ENCODE data around the gene DNM3.

Gene DNM3

DNA sequence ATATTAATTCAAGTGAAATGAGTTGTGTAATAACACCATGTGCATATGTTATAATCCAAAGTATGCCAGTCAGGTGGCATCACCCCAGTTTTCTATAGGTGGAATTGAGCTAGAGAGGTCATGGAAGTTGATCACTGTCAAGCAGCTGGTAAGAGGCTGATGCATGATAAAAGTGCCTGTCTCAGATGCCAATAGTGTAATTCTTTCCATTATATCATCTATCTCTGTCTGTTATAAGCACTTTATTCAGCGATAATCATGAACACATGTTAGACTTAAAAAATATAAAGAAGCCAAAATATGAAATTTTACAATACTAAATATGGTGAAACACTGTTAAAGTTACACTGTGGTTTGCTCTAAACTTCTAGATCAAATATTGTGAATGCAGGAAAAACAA lies 156.6 kb downstream of the DNM3 start (continued):
- TF ChIP-seq, protein P1, sequence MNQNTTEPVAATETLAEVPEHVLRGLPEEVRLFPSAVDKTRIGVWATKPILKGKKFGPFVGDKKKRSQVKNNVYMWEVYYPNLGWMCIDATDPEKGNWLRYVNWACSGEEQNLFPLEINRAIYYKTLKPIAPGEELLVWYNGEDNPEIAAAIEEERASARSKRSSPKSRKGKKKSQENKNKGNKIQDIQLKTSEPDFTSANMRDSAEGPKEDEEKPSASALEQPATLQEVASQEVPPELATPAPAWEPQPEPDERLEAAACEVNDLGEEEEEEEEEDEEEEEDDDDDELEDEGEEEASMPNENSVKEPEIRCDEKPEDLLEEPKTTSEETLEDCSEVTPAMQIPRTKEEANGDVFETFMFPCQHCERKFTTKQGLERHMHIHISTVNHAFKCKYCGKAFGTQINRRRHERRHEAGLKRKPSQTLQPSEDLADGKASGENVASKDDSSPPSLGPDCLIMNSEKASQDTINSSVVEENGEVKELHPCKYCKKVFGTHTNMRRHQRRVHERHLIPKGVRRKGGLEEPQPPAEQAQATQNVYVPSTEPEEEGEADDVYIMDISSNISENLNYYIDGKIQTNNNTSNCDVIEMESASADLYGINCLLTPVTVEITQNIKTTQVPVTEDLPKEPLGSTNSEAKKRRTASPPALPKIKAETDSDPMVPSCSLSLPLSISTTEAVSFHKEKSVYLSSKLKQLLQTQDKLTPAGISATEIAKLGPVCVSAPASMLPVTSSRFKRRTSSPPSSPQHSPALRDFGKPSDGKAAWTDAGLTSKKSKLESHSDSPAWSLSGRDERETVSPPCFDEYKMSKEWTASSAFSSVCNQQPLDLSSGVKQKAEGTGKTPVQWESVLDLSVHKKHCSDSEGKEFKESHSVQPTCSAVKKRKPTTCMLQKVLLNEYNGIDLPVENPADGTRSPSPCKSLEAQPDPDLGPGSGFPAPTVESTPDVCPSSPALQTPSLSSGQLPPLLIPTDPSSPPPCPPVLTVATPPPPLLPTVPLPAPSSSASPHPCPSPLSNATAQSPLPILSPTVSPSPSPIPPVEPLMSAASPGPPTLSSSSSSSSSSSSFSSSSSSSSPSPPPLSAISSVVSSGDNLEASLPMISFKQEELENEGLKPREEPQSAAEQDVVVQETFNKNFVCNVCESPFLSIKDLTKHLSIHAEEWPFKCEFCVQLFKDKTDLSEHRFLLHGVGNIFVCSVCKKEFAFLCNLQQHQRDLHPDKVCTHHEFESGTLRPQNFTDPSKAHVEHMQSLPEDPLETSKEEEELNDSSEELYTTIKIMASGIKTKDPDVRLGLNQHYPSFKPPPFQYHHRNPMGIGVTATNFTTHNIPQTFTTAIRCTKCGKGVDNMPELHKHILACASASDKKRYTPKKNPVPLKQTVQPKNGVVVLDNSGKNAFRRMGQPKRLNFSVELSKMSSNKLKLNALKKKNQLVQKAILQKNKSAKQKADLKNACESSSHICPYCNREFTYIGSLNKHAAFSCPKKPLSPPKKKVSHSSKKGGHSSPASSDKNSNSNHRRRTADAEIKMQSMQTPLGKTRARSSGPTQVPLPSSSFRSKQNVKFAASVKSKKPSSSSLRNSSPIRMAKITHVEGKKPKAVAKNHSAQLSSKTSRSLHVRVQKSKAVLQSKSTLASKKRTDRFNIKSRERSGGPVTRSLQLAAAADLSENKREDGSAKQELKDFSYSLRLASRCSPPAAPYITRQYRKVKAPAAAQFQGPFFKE (tag by site-specific recombination; IDR thresholded peaks at IDR 0.05; ENCODE audit: borderline replicate concordance), result no peak
- TF ChIP-seq, protein P2, sequence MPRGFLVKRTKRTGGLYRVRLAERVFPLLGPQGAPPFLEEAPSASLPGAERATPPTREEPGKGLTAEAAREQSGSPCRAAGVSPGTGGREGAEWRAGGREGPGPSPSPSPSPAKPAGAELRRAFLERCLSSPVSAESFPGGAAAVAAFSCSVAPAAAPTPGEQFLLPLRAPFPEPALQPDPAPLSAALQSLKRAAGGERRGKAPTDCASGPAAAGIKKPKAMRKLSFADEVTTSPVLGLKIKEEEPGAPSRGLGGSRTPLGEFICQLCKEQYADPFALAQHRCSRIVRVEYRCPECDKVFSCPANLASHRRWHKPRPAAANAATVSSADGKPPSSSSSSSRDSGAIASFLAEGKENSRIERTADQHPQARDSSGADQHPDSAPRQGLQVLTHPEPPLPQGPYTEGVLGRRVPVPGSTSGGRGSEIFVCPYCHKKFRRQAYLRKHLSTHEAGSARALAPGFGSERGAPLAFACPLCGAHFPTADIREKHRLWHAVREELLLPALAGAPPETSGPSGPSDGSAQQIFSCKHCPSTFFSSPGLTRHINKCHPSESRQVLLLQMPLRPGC (tag by site-specific recombination; IDR thresholded peaks at IDR 0.05), result no peak

DNA sequence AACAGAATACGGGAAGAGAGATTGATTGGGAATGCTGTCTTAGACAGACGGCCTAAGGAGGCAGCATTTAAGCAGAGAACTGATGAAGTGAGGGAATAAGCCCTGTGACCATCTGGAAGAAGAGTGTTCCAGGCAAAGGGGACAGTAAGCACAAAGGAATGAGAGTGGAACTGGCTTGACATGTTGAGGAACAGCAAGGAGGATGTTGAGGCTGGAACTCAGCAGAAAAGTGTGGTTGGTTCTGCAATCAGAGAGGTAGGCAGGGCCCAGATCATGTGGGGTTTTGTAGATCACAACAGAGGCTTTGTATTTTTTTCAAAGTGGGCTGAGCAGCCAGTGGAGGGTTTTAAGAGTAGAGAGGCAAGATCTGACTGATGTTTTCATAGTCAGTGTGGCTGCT lies 157.4 kb downstream of the DNM3 start:
- TF ChIP-seq, protein P3, sequence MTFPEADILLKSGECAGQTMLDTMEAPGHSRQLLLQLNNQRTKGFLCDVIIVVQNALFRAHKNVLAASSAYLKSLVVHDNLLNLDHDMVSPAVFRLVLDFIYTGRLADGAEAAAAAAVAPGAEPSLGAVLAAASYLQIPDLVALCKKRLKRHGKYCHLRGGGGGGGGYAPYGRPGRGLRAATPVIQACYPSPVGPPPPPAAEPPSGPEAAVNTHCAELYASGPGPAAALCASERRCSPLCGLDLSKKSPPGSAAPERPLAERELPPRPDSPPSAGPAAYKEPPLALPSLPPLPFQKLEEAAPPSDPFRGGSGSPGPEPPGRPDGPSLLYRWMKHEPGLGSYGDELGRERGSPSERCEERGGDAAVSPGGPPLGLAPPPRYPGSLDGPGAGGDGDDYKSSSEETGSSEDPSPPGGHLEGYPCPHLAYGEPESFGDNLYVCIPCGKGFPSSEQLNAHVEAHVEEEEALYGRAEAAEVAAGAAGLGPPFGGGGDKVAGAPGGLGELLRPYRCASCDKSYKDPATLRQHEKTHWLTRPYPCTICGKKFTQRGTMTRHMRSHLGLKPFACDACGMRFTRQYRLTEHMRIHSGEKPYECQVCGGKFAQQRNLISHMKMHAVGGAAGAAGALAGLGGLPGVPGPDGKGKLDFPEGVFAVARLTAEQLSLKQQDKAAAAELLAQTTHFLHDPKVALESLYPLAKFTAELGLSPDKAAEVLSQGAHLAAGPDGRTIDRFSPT (tag by site-specific recombination; IDR thresholded peaks at IDR 0.05), result no peak
- TF ChIP-seq, protein P4, sequence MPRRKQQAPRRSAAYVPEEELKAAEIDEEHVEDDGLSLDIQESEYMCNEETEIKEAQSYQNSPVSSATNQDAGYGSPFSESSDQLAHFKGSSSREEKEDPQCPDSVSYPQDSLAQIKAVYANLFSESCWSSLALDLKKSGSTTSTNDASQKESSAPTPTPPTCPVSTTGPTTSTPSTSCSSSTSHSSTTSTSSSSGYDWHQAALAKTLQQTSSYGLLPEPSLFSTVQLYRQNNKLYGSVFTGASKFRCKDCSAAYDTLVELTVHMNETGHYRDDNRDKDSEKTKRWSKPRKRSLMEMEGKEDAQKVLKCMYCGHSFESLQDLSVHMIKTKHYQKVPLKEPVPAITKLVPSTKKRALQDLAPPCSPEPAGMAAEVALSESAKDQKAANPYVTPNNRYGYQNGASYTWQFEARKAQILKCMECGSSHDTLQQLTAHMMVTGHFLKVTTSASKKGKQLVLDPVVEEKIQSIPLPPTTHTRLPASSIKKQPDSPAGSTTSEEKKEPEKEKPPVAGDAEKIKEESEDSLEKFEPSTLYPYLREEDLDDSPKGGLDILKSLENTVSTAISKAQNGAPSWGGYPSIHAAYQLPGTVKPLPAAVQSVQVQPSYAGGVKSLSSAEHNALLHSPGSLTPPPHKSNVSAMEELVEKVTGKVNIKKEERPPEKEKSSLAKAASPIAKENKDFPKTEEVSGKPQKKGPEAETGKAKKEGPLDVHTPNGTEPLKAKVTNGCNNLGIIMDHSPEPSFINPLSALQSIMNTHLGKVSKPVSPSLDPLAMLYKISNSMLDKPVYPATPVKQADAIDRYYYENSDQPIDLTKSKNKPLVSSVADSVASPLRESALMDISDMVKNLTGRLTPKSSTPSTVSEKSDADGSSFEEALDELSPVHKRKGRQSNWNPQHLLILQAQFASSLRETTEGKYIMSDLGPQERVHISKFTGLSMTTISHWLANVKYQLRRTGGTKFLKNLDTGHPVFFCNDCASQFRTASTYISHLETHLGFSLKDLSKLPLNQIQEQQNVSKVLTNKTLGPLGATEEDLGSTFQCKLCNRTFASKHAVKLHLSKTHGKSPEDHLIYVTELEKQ (tag by site-specific recombination; IDR thresholded peaks at IDR 0.05; ENCODE audit: borderline replicate concordance), result no peak
- no peak for TF ChIP-seq ZNF626 (tag by site-specific recombination; IDR thresholded peaks at IDR 0.05)
- TF ChIP-seq ZSCAN30 (tag by site-specific recombination; IDR thresholded peaks at IDR 0.05), result no peak
- TF ChIP-seq ZNF561 (tag by site-specific recombination; IDR thresholded peaks at IDR 0.05; ENCODE audit: borderline replicate concordance), result no peak
- TF ChIP-seq ZNF544 (tag by site-specific recombination; IDR thresholded peaks at IDR 0.05), result no peak
- TF ChIP-seq, protein P5, sequence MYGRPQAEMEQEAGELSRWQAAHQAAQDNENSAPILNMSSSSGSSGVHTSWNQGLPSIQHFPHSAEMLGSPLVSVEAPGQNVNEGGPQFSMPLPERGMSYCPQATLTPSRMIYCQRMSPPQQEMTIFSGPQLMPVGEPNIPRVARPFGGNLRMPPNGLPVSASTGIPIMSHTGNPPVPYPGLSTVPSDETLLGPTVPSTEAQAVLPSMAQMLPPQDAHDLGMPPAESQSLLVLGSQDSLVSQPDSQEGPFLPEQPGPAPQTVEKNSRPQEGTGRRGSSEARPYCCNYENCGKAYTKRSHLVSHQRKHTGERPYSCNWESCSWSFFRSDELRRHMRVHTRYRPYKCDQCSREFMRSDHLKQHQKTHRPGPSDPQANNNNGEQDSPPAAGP (tag by site-specific recombination; IDR thresholded peaks at IDR 0.05), result no peak
- TF ChIP-seq ZNF610 (tag by site-specific recombination; IDR thresholded peaks at IDR 0.05; ENCODE audit: borderline replicate concordance), result no peak
- TF ChIP-seq SP7 (tag by site-specific recombination; IDR thresholded peaks at IDR 0.05), result no peak
- TF ChIP-seq MZF1 (tag by site-specific recombination; IDR thresholded peaks at IDR 0.05; ENCODE audit: borderline replicate concordance), result no peak
- TF ChIP-seq ZNF214 (tag by site-specific recombination; IDR thresholded peaks at IDR 0.05; ENCODE audit: borderline replicate concordance), result no peak
- TF ChIP-seq ZNF701 (tag by site-specific recombination; IDR thresholded peaks at IDR 0.05), result no peak
- H3K36me3 ChIP-seq (ENCODE audit: control insufficient read depth in 2 of 2, insufficient read depth in 1 of 2, low read length in 2 of 2), result no peaks in the 10 kb centered on the region
- H3K27ac ChIP-seq (ENCODE audit: extremely low read depth, low read depth, low read length), result no peak overlapping the region
- H3K9me3 ChIP-seq (ENCODE audit: control insufficient read depth, insufficient read depth, low read depth, low read length), result no peaks in the 10 kb centered on the region
- H3K4me3 ChIP-seq (ENCODE audit: low read depth, low read length), result no peak overlapping the region
- POLR2A ChIA-PET, result no interaction called here
- no peaks in the 10 kb centered on the region for H3K4me1 ChIP-seq (ENCODE audit: control insufficient read depth, insufficient read depth, low read length)
- CTCF ChIA-PET, result interaction anchor here (0.6 to 1.0 kb wide), 4 partner anchors 12 to 401 kb away, joined by 3 to 5 read pairs (median 4); no protein-coding TSS in a partner anchor
